Measurements from ENCODE around the gene PCNX1.

GRCh38 chr14:71113376-71113775 is 206.1 kb downstream of the PCNX1 start:
- TF ChIP-seq EZH2 (IDR thresholded peaks at IDR 0.05) (no peak), POLR2AphosphoS5 (IDR thresholded peaks at IDR 0.05; ENCODE audit: borderline replicate concordance, low read depth, low read length) (no peak)

All from SK-N-MC (cell line).